HuH-7 (cell line): ENCODE measurements around the gene CPA3.
A peak's percentile ranks its signal among the peaks of the same experiment; 100 is the strongest.

Experiments used
- DNase-seq: peaks from one replicate; pipeline ENCODE4 v3.0.0; 2011; ENCODE audit warnings: low spot score

The CPA3 gene

GRCh38 chr3:148922467-148922866 is 57.4 kb downstream of the CPA3 start:
- DNase-seq = no peak

- no peak for DNase-seq
Observed at GRCh38 chr3:148923592-148923991, 58.5 kb downstream of the CPA3 start.

- DNase-seq = no peak
Observed at GRCh38 chr3:148924562-148924961, 59.5 kb downstream of the CPA3 start.

GRCh38 chr3:148925845-148926244 is 60.7 kb downstream of the CPA3 start:
- no peak for DNase-seq

- DNase-seq = no peak
Observed at GRCh38 chr3:148930752-148931151, 65.7 kb downstream of the CPA3 start.

- no peak for DNase-seq
Observed at GRCh38 chr3:148931574-148931973, 66.5 kb downstream of the CPA3 start.

GRCh38 chr3:148932972-148933371 is 67.9 kb downstream of the CPA3 start:
- DNase-seq = no peak

GRCh38 chr3:148937467-148938255 is 72.6 kb downstream of the CPA3 start:
- no peak for DNase-seq

- no peak for DNase-seq
Observed at GRCh38 chr3:148938306-148938705, 73.2 kb downstream of the CPA3 start.

GRCh38 chr3:148938936-148939335 is 73.8 kb downstream of the CPA3 start:
- DNase-seq = no peak

GRCh38 chr3:148940983-148941382 is 75.9 kb downstream of the CPA3 start:
- no peak for DNase-seq

GRCh38 chr3:148943506-148944205 is 78.6 kb downstream of the CPA3 start:
- DNase-seq = peak; percentile 55

- DNase-seq = no peak
Observed at GRCh38 chr3:148945116-148945515, 80.0 kb downstream of the CPA3 start.
